B cell (primary cell): ENCODE results near the gene TBCC. TPM values are rescaled to one million over a fixed set of nuclear protein-coding genes. Genes with fewer than 3 reads are reported as not detected.
A peak's percentile ranks its signal among the peaks of the same experiment; 100 is the strongest.

Source experiments
- ATAC-seq: fragments of 200-7000 bp; cut with Tn5 transposase; one replicate; pipeline ENCODE4 v1.10.0; 2021; ENCODE audit warnings: low read depth, mild to moderate bottlenecking, moderate number of reproducible peaks, moderate library complexity
- CTCF ChIA-PET: fragments of 350-600 bp; sonication (Branson Sonifier 250); formaldehyde crosslinking; loops from one replicate; lab custom pipeline; 2021; ENCODE audit warnings: antibody characterized with exemption, inconsistent platforms; lab: Charles Lee
- POLR2A ChIA-PET: fragments of 350-600 bp; sonication (Branson Sonifier 250); formaldehyde crosslinking; loops from one replicate; lab custom pipeline; 2021; ENCODE audit warnings: antibody characterized with exemption; lab: Charles Lee
- DNase-seq: peaks from one replicate; pipeline ENCODE4 v3.0.0; 2013
- H2AFZ ChIP-seq: 2 replicates; pipeline ENCODE4 v1.6.1; 2012; ENCODE audit warnings: mild to moderate bottlenecking, low read depth, low read length; ENCODE audit not compliant: insufficient read depth, poor library complexity, severe bottlenecking
- H3K27ac ChIP-seq, 2 donors: 1 replicate in 1 of 2; 2 replicates in 1 of 2; pipeline ENCODE4 v1.5.1; 2012 to 2013; ENCODE audit warnings: low read length in 2 of 2, mild to moderate bottlenecking in 2 of 2, moderate library complexity in 1 of 2
- H3K27me3 ChIP-seq, 4 experiments: fragments of 200-600 bp in 1 of 4; sonication (generic) in 1 of 4; replicated peaks in 1 of 4; 1 replicate in 2 of 4; 2 replicates in 2 of 4; pipeline versions ENCODE4 v1.6.1 to v1.7.0; 2013 to 2016; ENCODE audit warnings: low read length in 3 of 4, mild to moderate bottlenecking in 2 of 4, mixed read lengths in 1 of 4, moderate library complexity in 1 of 4; ENCODE audit not compliant: insufficient read depth in 4 of 4, control insufficient read depth in 3 of 4; ENCODE audit errors: control extremely low read depth in 1 of 4
- H3K36me3 ChIP-seq, 2 experiments: replicated peaks in 1 of 2; 1 replicate in 1 of 2; 2 replicates in 1 of 2; pipeline versions ENCODE4 v1.6.1 to v1.7.1; 2013; ENCODE audit warnings: low read length in 1 of 2; ENCODE audit not compliant: insufficient read depth in 2 of 2, control insufficient read depth in 1 of 2; ENCODE audit errors: control extremely low read depth in 1 of 2, extremely low read depth in 1 of 2
- H3K4me1 ChIP-seq, 2 donors: fragments of 200-600 bp in 1 of 2; sonication (generic) in 1 of 2; 1 replicate in 1 of 2; 2 replicates in 1 of 2; pipeline versions ENCODE4 v1.5.1 to v1.6.1; 2013 to 2017; ENCODE audit warnings: low read length in 2 of 2; ENCODE audit not compliant: control insufficient read depth in 2 of 2, insufficient read depth in 2 of 2
- H3K4me2 ChIP-seq: replicated peaks from 2 replicates; pipeline ENCODE3; 2012; ENCODE audit warnings: mild to moderate bottlenecking, low read depth, low read length; ENCODE audit not compliant: poor library complexity, severe bottlenecking
- H3K4me3 ChIP-seq, 5 experiments: fragments of 200-600 bp in 1 of 5; sonication (generic) in 1 of 5; 1 replicate in 3 of 5; 2 replicates in 2 of 5; pipeline versions ENCODE4 v1.5.1 to v1.7.0; 2011 to 2016; ENCODE audit warnings: low read length in 4 of 5, mild to moderate bottlenecking in 4 of 5, low read depth in 2 of 5, control low read depth in 1 of 5, moderate library complexity in 1 of 5; ENCODE audit not compliant: insufficient read depth in 1 of 5; ENCODE audit errors: control extremely low read depth in 1 of 5, extremely low read depth in 1 of 5
- H3K79me2 ChIP-seq: fragments of 200-600 bp; sonication (generic); one replicate; pipeline ENCODE4 v1.6.0; 2016; ENCODE audit warnings: low read length; ENCODE audit not compliant: control insufficient read depth, insufficient read depth
- H3K9ac ChIP-seq: fragments of 200-600 bp; sonication (generic); 2 replicates; pipeline ENCODE4 v1.6.1; 2017; ENCODE audit warnings: mild to moderate bottlenecking, low read length, moderate library complexity
- H3K9me3 ChIP-seq, 3 donors: one replicate each; pipeline versions ENCODE4 v1.6.1 to v1.7.1; 2013; ENCODE audit warnings: low read length in 2 of 3; ENCODE audit not compliant: control insufficient read depth in 2 of 3, insufficient read depth in 1 of 3; ENCODE audit errors: control extremely low read depth in 1 of 3
- H4K20me1 ChIP-seq: 2 replicates; pipeline ENCODE4 v1.6.0; 2012; ENCODE audit warnings: mild to moderate bottlenecking, low read length; ENCODE audit not compliant: insufficient read depth, control insufficient read depth, poor library complexity, severe bottlenecking
- H3K27ac Mint-ChIP-seq: one replicate; pipeline ENCODE4 v1.8.0; 2021; ENCODE audit warnings: mixed read lengths
- H3K27me3 Mint-ChIP-seq: one replicate; pipeline ENCODE4 v1.8.0; 2021; ENCODE audit warnings: mixed read lengths
- H3K4me1 Mint-ChIP-seq: one replicate; pipeline ENCODE4 v1.8.0; 2021; ENCODE audit warnings: mixed read lengths
- H3K4me3 Mint-ChIP-seq: one replicate; pipeline ENCODE4 v1.8.0; 2021; ENCODE audit warnings: mixed read lengths
- H3K9me3 Mint-ChIP-seq: one replicate; pipeline ENCODE4 v1.8.0; 2022; ENCODE audit warnings: mixed read lengths; ENCODE audit not compliant: insufficient read depth
- EZH2 ChIP-seq: IDR thresholded peaks from 2 replicates; pipeline ENCODE4 v1.6.1; 2012; ENCODE audit warnings: borderline replicate concordance, low read depth, mild to moderate bottlenecking, moderate library complexity, low read length; ENCODE audit not compliant: insufficient read depth, poor library complexity, severe bottlenecking
- WGBS: methylation state at CpG from one replicate; pipeline ENCODE4 v1.1.5; 2013; ENCODE audit warnings: missing lambda C conversion rate; ENCODE audit not compliant: insufficient coverage; 5-methylcytosine and 5-hydroxymethylcytosine counted together
- intact Hi-C: fragments of 100-400 bp; cut with micrococcal nuclease; formaldehyde crosslinking; loops from one replicate; pipeline ENCODE4 v1.10.0; 2022
- polyA plus RNA-seq: library from polyadenylated mRNA; depleted of rRNA; stranded (reverse); fragments of >200 nt; gene quantifications from 2 replicates; pipeline ENCODE4 v1.2.3, GENCODE V29; 2012
- total RNA-seq, 2 donors: library from RNA; stranded (reverse); fragments of 120-200 nt in 1 of 2; gene quantifications; 1 replicate in 1 of 2; 2 replicates in 1 of 2; pipeline versions ENCODE4 v1.2.3 to v1.2.4, GENCODE V29; 2013 to 2022
- TF ChIP-seq, protein P1 (sequence below): fragments of 200-600 bp; IDR thresholded peaks from one replicate; pipeline ENCODE4 v1.8.0; 2022; ENCODE audit warnings: antibody characterized with exemption, mild to moderate bottlenecking

Gene TBCC
- total and polyA plus RNA-seq, 2 donors (not counting 1 experiment from before 2014, with no cell fraction given) = 35.7 to 55.7 TPM

GRCh38 chr6:42795651-42796050, 49.7 kb upstream of the TBCC start:
- peaks cover 9% of the 10 kb centered on the region for H4K20me1 ChIP-seq
- POLR2A ChIA-PET = interaction anchor here (0.6 kb wide), 1 partner anchor 40 kb away, joined by 5 read pairs; no protein-coding TSS in a partner anchor
- Mint-ChIP-seq H3K4me3 (no peak overlapping the region), H3K4me1 (peaks cover 21% of the 10 kb centered on the region), H3K9me3 (no peaks in the 10 kb centered on the region), H3K27ac (no peak overlapping the region), H3K27me3 (no peaks in the 10 kb centered on the region)
- H2AFZ ChIP-seq = no peak overlapping the region
- TF ChIP-seq, protein P1, sequence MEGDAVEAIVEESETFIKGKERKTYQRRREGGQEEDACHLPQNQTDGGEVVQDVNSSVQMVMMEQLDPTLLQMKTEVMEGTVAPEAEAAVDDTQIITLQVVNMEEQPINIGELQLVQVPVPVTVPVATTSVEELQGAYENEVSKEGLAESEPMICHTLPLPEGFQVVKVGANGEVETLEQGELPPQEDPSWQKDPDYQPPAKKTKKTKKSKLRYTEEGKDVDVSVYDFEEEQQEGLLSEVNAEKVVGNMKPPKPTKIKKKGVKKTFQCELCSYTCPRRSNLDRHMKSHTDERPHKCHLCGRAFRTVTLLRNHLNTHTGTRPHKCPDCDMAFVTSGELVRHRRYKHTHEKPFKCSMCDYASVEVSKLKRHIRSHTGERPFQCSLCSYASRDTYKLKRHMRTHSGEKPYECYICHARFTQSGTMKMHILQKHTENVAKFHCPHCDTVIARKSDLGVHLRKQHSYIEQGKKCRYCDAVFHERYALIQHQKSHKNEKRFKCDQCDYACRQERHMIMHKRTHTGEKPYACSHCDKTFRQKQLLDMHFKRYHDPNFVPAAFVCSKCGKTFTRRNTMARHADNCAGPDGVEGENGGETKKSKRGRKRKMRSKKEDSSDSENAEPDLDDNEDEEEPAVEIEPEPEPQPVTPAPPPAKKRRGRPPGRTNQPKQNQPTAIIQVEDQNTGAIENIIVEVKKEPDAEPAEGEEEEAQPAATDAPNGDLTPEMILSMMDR = no peak
- TF ChIP-seq EZH2 = no peak
- no peak overlapping the region for H3K27ac ChIP-seq
- peaks cover 0 to 1% of the 10 kb centered on the region in 2 experiments for H3K36me3 ChIP-seq
- intact Hi-C loops = no loop called here
- H3K79me2 ChIP-seq = peaks cover 56% of the 10 kb centered on the region
- H3K9ac ChIP-seq = no peak overlapping the region
- no CpG with 5 or more reads among the region's 1 CpG for WGBS
- no peak for DNase-seq
- no peak overlapping the region for H3K4me3 ChIP-seq
- peaks cover 0 to 3% of the 10 kb centered on the region in 2 donors for H3K4me1 ChIP-seq
- ATAC-seq = no peak
- no peaks in the 10 kb centered on the region for H3K9me3 ChIP-seq
- CTCF ChIA-PET = no interaction called here
- H3K27me3 ChIP-seq = no peaks in the 10 kb centered on the region
- H3K4me2 ChIP-seq = no peak overlapping the region

DNA sequence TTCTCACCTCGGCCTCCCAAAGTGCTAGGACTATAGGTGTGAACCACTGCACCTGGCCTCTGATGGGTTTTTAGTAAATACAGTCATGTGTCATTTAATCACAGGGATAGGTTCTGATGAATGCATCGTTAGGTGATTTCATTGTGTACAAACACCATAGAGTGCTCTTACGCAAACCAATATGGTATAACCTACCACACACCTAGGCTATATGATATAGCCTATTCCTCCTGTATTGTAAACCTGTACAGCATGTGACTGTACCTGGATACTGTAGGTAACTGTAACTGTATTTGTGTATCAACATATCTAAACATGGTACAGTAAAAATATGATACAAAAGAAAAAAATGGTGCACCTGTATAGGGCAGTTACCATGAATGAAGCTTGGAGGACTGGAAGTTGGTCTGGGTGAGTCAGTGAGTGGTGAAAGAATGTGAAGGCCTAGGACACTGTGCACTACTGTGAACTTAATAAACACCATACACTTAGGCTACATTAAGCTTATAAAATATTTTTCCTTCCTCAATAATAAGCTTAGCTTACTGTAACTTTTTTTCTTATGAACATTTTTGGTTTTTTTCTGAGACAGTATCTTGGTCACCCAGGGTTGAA, 45.9 kb upstream of the TBCC start:
- Histone ChIP-seq H3K9ac (no peak overlapping the region), H3K9me3 (no peaks in the 10 kb centered on the region), H3K4me1 (peaks cover 22 to 28% of the 10 kb centered on the region in 2 donors), H2AFZ (no peak overlapping the region), H3K36me3 (peaks cover 3 to 5% of the 10 kb centered on the region in 2 experiments), H3K4me2 (no peak overlapping the region), H3K79me2 (peaks cover 68% of the 10 kb centered on the region), H4K20me1 (peaks cover 17% of the 10 kb centered on the region), H3K27me3 (no peaks in the 10 kb centered on the region), H3K27ac (peak overlapping the region in 1 of 2 donors; percentile 10), H3K4me3 (no peak overlapping the region)
- H3K27ac Mint-ChIP-seq = no peak overlapping the region
- H3K9me3 Mint-ChIP-seq = no peaks in the 10 kb centered on the region
- no peak overlapping the region for H3K4me3 Mint-ChIP-seq
- H3K27me3 Mint-ChIP-seq = no peaks in the 10 kb centered on the region
- CTCF ChIA-PET = no interaction called here
- POLR2A ChIA-PET = interaction anchor here (0.6 to 1.0 kb wide), 2 partner anchors 46 to 196 kb away, joined by 3 to 4 read pairs; partner anchors contain the start of gene TBCC
- intact Hi-C loops = no loop called here
- peaks cover 35% of the 10 kb centered on the region for H3K4me1 Mint-ChIP-seq
- DNase-seq (no peak), ATAC-seq (no peak)
- WGBS = 100% methylated on average over 1 of the region's 3 CpGs
- no peak for TF ChIP-seq EZH2
